Islet precursor cell (in vitro differentiated cells): ENCODE results near the gene KASH5.
A peak's percentile ranks its signal among the peaks of the same experiment; 100 is the strongest.
"Not testable (repeated sequence)": the region's sequence is repeated elsewhere in the genome, so short reads cannot be mapped to it uniquely, and the experiment has no call there.

ENCODE experiments used
- DNase-seq: peaks from one replicate; pipeline ENCODE4 v3.0.0-alpha.2; 2018

Gene KASH5

DNA sequence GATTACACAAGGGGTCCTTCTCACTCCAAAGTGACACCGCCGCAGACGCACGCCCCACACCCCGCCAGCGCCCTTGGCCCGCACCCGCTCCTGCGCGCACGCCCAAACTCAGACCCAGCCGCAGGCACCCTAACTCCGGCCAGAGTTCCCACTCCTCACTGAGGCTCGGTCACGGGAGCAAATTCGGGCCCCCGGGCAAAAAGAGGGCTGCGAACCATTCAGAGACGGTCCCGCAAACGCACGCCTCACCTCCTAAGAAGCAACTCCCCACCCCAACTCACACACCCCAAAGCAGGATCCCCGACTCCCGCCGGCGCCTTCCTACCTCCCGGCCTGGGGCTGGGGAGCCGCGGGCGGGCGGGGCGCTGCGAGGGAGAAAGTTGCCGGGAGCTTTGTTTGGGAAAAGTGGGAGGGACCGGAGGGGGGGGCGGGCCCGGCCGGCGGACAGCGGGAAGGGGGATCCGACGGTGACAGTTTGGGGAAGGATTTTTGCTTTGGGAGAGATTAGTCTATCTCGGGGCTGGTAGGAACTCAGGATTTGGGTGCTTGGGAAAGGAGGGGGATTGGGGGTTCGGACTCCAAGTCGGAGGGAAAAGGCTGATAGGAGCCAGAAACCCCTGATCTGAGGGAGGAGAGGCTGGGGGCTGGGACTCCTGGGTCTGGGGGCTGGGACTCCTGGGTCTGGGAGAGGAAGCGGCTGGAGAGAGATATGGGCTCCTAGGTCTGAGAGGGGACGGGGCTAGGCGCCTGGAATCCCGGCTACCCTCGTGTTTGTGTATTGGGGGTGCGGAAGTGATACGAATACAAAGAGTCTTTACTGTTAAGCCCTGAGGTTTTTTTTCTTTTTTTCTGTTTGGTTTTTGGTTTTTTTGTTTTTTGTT lies 25.8 kb upstream of the KASH5 start, which contains the start of gene TEAD2:
TEAD2 (minus strand) TSS at position 369 of the 881 bp plus-strand sequence. CDS start 2,341 bp downstream, outside the sequence.
- peak; percentile 88 for DNase-seq

GRCh38 chr19:49362929-49363267 lies 25.2 kb upstream of the KASH5 start:
- peak; percentile 78 for DNase-seq

DNA sequence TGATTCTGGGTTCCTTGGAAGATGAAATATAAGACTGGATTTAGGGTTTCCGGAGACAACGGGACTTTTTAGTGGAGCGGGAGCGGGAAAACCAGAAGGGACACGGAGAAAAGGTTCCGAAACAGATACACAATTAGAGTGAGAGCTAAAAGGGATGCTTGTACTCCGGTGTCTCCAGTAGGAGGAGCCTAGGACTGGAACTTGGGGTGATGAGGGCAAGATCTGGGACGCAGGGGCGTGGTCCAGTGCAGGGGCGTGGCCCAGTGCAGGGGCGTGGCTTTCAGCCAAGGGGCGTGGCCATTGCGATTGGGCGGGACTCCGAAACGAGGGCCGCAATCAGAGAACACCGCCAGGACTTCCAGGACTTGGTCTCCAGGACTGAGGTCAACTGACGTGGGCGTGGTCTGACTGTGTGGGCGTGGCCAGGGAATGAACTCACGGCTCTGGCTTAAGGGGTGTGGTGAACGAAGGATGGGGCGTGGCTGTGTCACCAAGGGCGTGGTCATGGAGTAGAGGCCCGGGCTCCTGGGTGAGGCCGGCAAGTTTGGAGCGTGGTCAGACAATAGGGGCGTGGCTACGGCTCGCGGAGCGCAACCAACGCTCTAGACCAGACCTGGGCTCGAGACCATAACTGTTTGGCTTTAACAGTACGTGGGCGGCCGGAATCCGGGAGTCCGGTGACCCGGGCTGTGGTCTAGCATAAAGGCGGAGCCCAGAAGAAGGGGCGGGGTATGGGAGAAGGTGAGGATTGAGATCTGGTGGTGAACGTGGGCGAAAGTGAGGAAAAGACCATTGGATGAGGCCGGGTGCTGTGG lies 24.6 kb upstream of the KASH5 start, which contains the start of gene DKKL1:
DKKL1 (plus strand) TSS at position 610 of the 815 bp plus-strand sequence; CDS start at position 732, 122 bp downstream.
- peak; percentile 100 for DNase-seq

DNA sequence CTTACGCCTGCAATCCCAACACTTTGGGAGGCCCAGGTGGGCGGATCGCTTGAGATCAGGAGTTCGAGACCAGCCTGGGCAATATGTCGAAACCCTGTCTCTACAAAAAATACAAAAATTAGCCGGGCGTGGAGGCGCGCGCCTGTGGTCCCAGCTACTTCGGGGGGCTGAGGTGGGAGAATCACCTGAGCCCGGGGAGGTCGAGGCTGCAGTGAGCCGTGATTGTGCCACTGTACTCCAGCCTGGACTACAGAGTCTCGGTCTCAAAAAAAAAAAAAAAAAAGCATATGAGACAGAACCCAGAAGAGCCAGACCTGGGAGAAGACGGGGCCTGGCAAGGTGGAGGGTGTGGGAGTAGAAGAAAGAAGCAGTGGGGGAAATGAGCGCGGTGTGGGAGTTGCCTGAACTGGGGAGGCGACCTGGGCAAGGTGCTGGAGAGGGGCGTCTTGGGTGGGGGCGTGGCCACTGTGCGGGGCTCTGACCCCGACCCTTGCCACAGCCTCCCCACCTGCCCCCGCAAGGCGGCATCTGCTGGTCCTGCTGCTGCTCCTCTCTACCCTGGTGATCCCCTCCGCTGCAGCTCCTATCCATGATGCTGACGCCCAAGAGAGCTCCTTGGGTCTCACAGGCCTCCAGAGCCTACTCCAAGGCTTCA lies 23.8 kb upstream of the KASH5 start:
- no peak for DNase-seq

DNA sequence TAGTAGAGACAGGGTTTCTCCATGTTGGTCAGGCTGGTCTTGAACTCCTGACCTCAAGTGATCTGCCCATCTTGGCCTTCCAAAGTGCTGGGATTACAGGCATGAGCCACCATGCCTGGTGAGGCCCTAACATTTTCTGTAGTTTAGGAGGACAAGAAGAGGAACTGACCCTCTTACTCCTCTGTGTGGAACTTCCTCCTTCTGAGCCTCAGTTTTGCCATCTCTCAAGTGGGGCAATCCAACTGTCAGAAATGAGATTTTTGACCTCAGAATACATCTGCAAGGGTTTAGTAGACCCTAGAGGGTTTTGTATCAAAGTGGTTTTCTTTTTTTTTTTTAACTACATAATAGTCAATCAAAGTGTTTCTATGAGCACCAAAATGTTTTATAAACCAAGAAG lies 21.9 kb upstream of the KASH5 start:
- no peak for DNase-seq

DNA sequence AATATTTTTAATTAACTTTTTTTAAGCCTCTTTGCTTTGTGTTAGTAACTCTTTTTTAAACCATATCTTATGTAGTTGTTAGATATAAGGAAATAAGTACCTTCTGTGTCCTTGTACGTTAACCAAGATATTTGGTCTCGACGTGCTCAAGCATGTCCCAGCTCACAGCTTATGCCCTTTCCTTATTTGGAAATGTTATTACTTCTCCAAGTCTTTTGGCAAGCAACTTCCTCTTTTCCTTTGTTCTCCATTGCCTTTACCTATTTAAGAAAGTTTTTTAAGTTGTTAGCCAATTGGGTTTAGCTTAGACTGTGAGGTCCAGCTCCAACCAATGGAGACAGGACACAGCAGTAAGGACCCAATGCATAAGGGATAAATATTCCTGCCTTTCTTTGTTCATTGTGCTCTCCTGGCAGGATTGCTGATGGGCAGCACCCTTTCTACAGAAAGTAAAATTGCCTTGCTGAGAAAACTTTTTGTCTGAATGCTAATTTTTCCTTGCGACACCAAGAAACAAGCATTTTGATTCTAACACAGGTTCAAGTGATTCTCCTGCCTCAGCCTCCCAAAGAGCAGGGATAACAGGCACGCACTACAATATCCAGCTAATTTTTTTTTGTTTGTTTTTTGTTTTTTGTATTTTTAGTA lies 19.2 kb upstream of the KASH5 start:
- no peak for DNase-seq

DNA sequence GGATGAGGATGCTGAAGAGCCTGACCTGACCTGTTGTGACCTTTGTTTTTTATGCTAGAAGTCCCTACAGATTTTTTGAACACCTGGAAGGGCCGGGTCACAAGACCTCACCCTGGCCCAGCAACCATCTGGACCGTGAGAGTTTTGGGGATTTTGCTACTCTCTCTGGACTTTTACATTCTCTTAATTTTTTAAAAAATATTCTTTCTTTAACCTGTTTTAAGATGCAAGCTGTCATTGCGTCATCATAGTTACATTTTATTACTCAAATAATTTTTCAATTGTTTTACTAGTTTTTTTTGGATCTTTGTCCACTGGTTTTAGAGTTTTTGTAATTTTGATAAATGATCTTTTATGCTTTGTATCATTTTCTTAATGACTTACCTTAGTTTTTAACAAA lies 16.9 kb upstream of the KASH5 start:
- no peak for DNase-seq

GRCh38 chr19:49373174-49373573 lies 14.9 kb upstream of the KASH5 start:
- DNase-seq = not testable (repeated sequence)

- DNase-seq = no peak
Measured at GRCh38 chr19:49374665-49375434, 13.2 kb upstream of the KASH5 start.

DNA sequence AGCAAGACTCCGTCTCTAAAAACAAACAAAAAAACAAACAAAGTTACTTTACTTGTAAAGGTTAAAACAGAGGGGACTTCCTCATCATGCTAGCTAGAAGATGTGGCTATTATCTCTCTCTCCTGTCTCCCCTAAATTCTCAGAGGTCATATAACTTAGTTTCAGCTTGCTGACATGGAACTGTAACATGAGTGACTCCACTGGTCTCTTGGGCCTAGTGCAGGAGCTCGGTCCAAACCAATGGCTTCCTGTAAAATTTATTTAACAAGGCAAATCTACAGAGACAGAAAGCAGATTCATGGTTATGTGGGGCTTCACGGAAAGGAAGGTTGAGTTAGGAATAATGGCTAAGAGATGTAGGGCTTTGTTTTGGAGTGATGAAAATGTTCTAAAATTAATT lies 9.5 kb upstream of the KASH5 start:
- no peak for DNase-seq

DNA sequence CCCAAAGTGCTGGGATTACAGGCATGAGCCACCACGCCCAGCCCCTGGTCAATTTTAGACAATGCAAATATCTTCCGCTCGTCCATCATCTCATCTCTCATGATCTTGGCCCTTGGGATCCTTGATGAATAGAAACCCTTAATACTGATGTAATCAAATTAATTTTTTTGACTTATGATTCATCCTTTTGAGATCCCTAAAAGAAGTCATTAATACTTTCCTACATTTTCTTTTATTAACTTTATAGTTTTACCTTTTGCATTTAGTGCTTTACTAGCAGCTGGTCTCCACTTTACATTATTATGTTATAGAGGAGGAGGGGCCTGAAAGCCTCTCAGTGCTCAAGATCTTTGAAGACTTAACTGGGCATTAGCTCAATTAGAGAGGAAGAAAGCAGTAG lies 7.7 kb upstream of the KASH5 start:
- DNase-seq = no peak

- DNase-seq = no peak
Measured at GRCh38 chr19:49382639-49383038, 5.4 kb upstream of the KASH5 start.

DNA sequence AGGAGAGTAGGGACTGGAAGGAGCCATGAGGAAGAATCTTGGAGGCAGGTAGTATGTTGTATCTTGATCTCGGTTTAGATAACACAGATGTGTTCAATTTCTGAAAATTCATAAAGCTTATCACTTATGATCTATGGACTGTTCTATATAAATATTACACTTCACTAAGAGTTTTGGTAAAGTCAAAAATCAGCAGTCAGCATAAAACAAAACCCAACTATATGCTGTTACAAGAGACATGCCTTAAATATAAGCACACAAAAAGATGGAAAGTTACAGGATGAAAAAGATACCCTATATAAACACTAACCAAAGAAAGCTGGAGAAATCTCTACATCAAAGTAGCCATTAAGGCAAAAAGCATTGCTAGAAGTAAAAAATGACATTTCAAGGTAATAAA lies 4.5 kb upstream of the KASH5 start:
- no peak for DNase-seq

DNA sequence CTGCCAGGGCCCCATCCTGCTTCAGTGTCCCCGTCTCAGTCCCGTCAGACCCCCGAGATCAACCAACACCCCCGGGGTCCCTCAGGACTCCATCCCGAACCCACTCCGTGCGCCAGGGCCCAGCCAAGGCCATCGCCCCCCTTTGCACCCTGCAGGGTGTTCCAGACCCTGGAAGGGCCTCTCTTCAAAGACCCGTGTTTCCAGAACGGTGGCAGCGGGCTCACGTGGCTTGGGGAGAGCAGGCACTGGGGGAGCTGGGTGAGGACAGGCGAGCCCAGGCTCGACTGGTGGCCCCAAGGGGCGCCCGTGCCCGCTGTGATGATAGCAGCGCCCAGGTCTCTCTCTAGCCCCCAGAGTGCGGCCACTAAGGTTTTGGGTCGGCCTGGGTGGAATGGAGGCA lies 1.4 kb downstream of the KASH5 start:
- no peak for DNase-seq

DNA sequence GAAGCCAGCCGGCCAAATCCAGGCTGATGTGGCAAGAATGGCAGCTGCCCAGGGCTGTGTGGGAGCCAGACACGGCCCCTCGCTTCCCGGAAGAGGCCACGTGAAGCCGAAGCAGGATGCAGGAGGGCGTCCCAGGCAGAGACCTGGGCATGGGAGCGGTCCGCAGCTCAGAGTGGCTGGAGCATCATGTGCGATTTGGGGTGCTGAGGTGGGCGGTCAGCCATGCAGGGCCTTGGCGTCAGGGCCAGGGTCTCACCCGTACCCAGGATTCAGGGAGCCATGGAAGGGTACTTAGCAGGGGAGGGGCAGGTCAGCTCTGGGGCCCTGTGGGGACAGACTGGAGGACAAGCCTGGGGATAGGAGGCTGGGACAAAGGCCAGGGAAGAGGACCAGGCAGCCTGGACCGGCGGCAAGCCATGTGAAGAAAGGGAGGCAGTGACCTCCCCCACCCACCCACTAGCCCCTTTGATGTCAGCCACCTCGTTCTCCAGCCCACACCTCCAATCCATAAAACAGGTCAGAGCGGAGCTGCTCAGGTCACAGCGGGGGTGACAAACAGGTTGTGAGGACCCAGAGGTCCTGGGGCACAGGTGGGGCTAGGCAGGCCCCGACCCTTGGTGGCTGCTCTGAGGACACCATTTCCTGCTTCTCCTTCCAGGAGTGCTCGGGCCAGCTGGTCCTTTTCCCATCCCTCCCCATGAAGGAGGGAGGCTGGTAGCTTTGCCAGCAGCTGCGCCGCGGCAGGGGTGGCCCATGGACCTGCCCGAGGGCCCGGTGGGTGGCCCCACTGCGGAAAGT lies 2.3 kb downstream of the KASH5 start:
- no peak for DNase-seq

GRCh38 chr19:49390929-49391359 lies 2.9 kb downstream of the KASH5 start:
- no peak for DNase-seq

GRCh38 chr19:49391581-49392399 lies 3.7 kb downstream of the KASH5 start:
- peak; percentile 92 for DNase-seq

GRCh38 chr19:49393881-49394280 lies 5.8 kb downstream of the KASH5 start:
- no peak for DNase-seq

DNA sequence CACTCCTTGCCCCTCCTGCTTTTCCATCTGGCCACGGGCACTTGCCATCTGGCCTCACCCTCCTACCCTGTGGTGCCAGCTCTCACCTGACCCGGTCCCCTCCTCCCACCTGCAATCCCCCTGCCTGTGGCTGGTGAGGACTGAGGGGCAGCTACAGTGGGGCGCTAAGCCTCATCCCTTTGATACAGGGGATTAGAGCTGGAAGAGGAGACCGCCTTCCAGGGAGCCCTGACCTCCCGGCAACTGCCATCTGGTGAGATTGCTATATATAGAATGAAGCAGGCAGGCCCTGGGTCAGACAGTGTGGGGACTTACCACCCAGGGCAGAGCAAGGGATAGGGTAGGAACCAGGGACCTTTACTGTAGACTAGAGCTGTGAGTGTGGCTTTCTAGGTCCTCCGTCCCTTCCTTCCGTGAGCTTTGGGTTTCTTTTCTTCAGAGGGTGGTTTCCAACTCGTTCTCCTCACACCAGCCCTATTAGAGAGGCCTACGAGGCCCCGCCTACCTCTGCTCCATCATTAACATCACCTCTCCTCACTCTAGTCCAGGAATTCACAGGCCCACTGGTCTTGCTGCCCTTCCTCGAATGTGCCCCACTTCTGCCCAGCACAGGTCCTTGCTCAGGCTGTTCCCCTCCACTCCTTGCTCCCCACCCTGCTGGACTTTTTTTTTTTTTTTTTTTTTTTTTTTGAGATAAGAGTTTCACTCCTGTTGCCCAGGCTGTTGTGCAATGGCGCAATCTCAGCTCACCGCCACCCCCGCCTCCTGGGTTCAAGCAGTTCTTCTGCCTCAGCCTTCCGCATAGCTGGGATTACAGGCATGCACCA lies 7.7 kb downstream of the KASH5 start:
- DNase-seq = no peak
